Lower leg skin (tissue), 4 donors: Measurements from ENCODE around the gene SLC6A12. TPM values are rescaled to one million over a fixed set of nuclear protein-coding genes. Genes with fewer than 3 reads are reported as not detected.

ENCODE experiments used
- DNase-seq, 2 donors: peaks; one replicate each; pipeline ENCODE4 v3.0.0-alpha.2; 2019; ENCODE audit warnings: low spot score in 2 of 2
- H3K4me3 ChIP-seq: fragments of 200-600 bp; sonication (generic); 2 replicates; pipeline ENCODE4 v1.5.1; 2017; ENCODE audit warnings: mild to moderate bottlenecking, low read depth; ENCODE audit not compliant: poor library complexity, severe bottlenecking
- CTCF ChIP-seq, 3 donors: fragments of 450-650 bp; IDR thresholded peaks; one replicate each; pipeline ENCODE4 v1.5.1; 2016; ENCODE audit warnings: antibody characterized with exemption in 3 of 3, mild to moderate bottlenecking in 3 of 3, moderate library complexity in 2 of 3
- POLR2A ChIP-seq, 2 donors: fragments of 450-650 bp; IDR thresholded peaks; one replicate each; pipeline ENCODE4 v1.6.1; 2016 to 2017; ENCODE audit warnings: antibody characterized with exemption in 2 of 2, mild to moderate bottlenecking in 1 of 2, moderate library complexity in 1 of 2
- WGBS, 2 donors: methylation state at CpG; one replicate each; pipeline ENCODE4 v1.1.5; 2018; 5-methylcytosine and 5-hydroxymethylcytosine counted together
- intact Hi-C: fragments of 100-400 bp; cut with DNase I; formaldehyde crosslinking; loops from one replicate; pipeline ENCODE4 v1.15.0; 2023; ENCODE audit warnings: low total_unique reads
- total RNA-seq, 4 donors: library from RNA; depleted of rRNA; stranded (reverse); fragments of >200 nt; gene quantifications; one replicate each; pipeline ENCODE4 v1.1.0, GENCODE V29; 2016

The SLC6A12 gene
- total RNA-seq, 4 donors from 2014 or later: 0.30 to 0.74 (median 0.71) TPM; not detected in 1

DNA sequence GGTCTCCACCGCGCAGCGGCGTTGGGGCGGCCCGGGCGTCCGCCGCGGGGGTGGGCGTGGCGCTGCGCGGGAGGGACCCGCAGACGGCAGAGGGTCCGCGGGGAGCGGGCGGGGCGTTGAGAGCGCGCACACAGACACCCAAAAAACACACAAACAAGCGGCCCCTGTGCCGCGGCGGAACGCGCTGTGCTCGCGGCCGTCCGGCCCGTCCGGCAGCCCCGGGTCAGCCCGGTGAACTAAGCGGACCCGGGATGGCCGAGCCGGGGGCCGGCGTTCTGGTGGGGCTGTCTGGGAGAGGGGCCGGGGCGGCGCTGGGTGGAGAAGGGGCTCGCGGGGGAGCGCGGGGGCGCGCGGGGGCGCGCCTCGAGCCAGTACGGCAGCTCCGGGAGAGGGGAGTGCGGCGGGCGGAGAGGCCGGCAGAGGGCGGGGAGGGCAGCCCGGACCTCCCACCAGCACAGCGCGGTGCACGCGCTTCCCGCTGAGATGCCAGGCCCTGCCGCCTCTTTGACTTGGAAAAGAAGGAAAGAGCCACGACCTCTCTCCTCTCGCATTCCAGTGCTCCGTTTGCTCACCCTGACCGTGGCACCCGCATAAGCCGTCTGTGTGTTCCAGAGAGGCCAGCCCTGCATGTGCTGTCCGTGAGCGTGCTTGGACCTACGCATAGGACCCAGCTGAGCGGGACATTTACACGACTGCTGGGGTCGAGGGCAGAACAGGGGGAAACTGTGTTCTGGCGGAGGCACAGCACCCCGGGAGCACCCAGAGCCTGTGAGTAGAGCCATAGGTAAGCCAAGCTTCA, 10.3 kb downstream of the SLC6A12 start:
- no peak overlapping the region for H3K4me3 ChIP-seq
- no peak for DNase-seq
- TF ChIP-seq POLR2A (IDR thresholded peaks at IDR 0.05) (no peak), CTCF (IDR thresholded peaks at IDR 0.05) (no peak)
- 8 to 50% methylated on average over 56 to 76 of the region's 84 CpGs for WGBS, 2 donors
- intact Hi-C loops: no loop called here

DNA sequence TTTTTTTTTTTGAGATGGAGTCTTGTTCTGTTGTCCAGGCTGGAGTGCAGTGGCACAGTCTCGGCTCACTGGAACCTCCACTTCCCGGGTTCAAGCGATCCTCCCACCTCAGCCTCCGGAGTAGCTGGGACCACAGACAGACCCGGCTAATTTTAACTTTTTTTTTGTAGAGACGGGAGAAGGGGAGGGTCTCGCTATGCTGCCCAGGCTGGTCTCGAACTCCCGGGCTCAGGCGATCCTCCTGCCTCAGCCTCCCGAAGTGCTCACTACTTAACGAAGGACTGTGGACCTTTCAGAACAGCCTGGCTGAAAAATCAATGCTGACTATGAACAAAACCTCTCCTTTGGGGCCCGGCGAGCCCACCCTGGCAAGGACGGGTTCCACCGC, 10.9 kb downstream of the SLC6A12 start:
- no peak overlapping the region for H3K4me3 ChIP-seq
- DNase-seq: no peak
- TF ChIP-seq CTCF (IDR thresholded peaks at IDR 0.05): no peak
- TF ChIP-seq POLR2A (IDR thresholded peaks at IDR 0.05): no peak
- WGBS, 2 donors: 67 to 70% methylated on average over 14 to 15 of the region's 16 CpGs
- intact Hi-C loops: no loop called here

DNA sequence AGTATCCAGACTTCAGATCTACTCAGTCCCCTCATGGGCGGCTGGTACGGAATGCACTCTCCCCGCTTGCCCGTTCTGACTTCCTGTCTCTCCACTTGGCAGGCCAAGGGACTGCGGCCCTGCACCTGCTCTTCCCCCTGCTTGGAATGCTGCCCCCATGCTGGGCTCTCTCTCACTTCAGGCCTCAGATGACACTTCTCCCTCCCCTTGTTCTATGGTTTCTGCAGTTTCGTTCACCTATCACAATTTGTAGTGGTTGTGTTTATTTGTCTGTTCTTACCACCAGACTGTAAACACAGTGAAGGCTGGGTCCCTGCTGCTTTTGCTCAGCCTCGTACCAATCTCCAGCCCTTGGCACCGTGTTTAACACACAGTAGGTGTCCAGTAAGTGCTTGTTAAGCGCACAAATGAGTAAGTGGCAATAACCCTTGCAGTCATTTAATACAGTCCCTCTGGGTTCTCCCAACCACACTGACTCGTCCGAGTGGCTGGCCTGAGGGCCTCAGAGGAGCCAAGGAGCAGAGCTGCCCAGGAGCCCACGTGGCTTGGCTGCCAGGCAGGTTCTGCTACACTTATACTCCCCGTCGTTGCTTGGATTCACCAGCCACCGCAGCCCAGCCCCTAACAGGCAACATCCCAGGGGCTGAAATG, 11.8 kb downstream of the SLC6A12 start:
- intact Hi-C loops: no loop called here
- H3K4me3 ChIP-seq: no peak overlapping the region
- no peak for TF ChIP-seq CTCF (IDR thresholded peaks at IDR 0.05)
- TF ChIP-seq POLR2A (IDR thresholded peaks at IDR 0.05): no peak
- DNase-seq: no peak
- 47 to 54% methylated on average over 15 of the region's 15 CpGs for WGBS, 2 donors

- 70 to 75% methylated on average over 8 of the region's 8 CpGs for WGBS, 2 donors
- intact Hi-C loops: no loop called here
- no peak for TF ChIP-seq CTCF (IDR thresholded peaks at IDR 0.05)
- TF ChIP-seq POLR2A (IDR thresholded peaks at IDR 0.05): no peak
- no peak for DNase-seq
- H3K4me3 ChIP-seq: no peak overlapping the region
Observed at GRCh38 chr12:201361-201760, 12.6 kb downstream of the SLC6A12 start.

GRCh38 chr12:198705-199104, 15.3 kb downstream of the SLC6A12 start:
- WGBS, 2 donors: 38 to 42% methylated on average over 9 of the region's 9 CpGs
- no peak for TF ChIP-seq POLR2A (IDR thresholded peaks at IDR 0.05)
- TF ChIP-seq CTCF (IDR thresholded peaks at IDR 0.05): no peak
- no peak for DNase-seq
- intact Hi-C loops: no loop called here
- no peak overlapping the region for H3K4me3 ChIP-seq
